PC-3 (cell line): Measurements from ENCODE around the gene RSBN1L. TPM values are rescaled to one million over a fixed set of nuclear protein-coding genes. Genes with fewer than 3 reads are reported as not detected.

Experiments used
- ATAC-seq: fragments of 200-7000 bp; cut with Tn5 transposase; 2 replicates; pipeline ENCODE4 v1.9.1; 2020; ENCODE audit warnings: mild to moderate bottlenecking, moderate library complexity
- BruUV-seq: library from RNA; stranded (reverse); fragments of 400-500 nt; replicated peaks from 2 replicates; lab custom pipeline; 2021; lab: Mats Ljungman, UMichigan
- CTCF ChIA-PET: fragments of 300-600 bp; sonication (Branson Sonifier 250); formaldehyde crosslinking; loops from one replicate; lab custom pipeline; 2022; ENCODE audit warnings: antibody characterized with exemption; lab: Charles Lee
- POLR2A ChIA-PET: fragments of 300-600 bp; sonication (Branson Sonifier 250); formaldehyde crosslinking; loops from one replicate; lab custom pipeline; 2022; ENCODE audit warnings: antibody characterized with exemption; ENCODE audit not compliant: unreplicated experiment; lab: Charles Lee
- DNase-seq: peaks from one replicate; pipeline ENCODE4 v3.0.0-alpha.2; 2015
- H2AFZ ChIP-seq: fragments of 300-600 bp; sonication (generic); 2 replicates; pipeline ENCODE4 v1.6.0; 2016; ENCODE audit warnings: antibody characterized with exemption, low read length
- H3F3A ChIP-seq: fragments of 300-600 bp; sonication (generic); one replicate; pipeline ENCODE4 v1.6.0; 2017; ENCODE audit warnings: antibody characterized with exemption, low read length, control low read depth, mild to moderate bottlenecking; ENCODE audit not compliant: unreplicated experiment
- H3K27ac ChIP-seq: fragments of 300-600 bp; sonication (generic); 2 replicates; pipeline ENCODE4 v1.5.1; 2016; ENCODE audit warnings: mild to moderate bottlenecking, low read length
- H3K27me3 ChIP-seq: fragments of 300-600 bp; sonication (generic); 2 replicates; pipeline ENCODE4 v1.6.1; 2016; ENCODE audit warnings: low read length, mixed read lengths
- H3K36me3 ChIP-seq: fragments of 300-600 bp; sonication (generic); 2 replicates; pipeline ENCODE4 v1.6.1; 2016; ENCODE audit warnings: low read depth, mixed run types, low read length, mixed read lengths
- H3K4me1 ChIP-seq: fragments of 300-600 bp; sonication (generic); 2 replicates; pipeline ENCODE4 v1.5.1; 2016; ENCODE audit warnings: low read length; ENCODE audit not compliant: insufficient read depth
- H3K4me2 ChIP-seq: fragments of 300-600 bp; sonication (generic); 2 replicates; pipeline ENCODE4 v1.6.0; 2016; ENCODE audit warnings: low read length
- H3K4me3 ChIP-seq: fragments of 300-600 bp; sonication (generic); 2 replicates; pipeline ENCODE4 v1.5.1; 2016; ENCODE audit warnings: mild to moderate bottlenecking, low read length, mixed read lengths
- H3K79me2 ChIP-seq: fragments of 300-600 bp; sonication (generic); 2 replicates; pipeline ENCODE4 v1.6.1; 2017; ENCODE audit warnings: low read length, mixed read lengths
- H3K9ac ChIP-seq: fragments of 300-600 bp; sonication (generic); 2 replicates; pipeline ENCODE4 v1.6.0; 2016; ENCODE audit warnings: mild to moderate bottlenecking, low read length
- H3K9me2 ChIP-seq: fragments of 300-600 bp; sonication (generic); replicated peaks from 2 replicates; pipeline ENCODE4 v1.6.1; 2016; ENCODE audit warnings: mixed run types, low read length, mixed read lengths
- H3K9me3 ChIP-seq: fragments of 300-600 bp; sonication (generic); 2 replicates; pipeline ENCODE4 v1.6.1; 2016; ENCODE audit warnings: low read length, mixed read lengths
- H4K20me1 ChIP-seq: fragments of 300-600 bp; sonication (generic); 2 replicates; pipeline ENCODE4 v1.6.1; 2016; ENCODE audit warnings: low read length, mixed read lengths
- EZH2 ChIP-seq: fragments of 300-600 bp; sonication (generic); IDR thresholded peaks from one replicate; pipeline ENCODE4 v1.6.1; 2017; ENCODE audit warnings: antibody characterized with exemption, mild to moderate bottlenecking, low read length; ENCODE audit not compliant: unreplicated experiment
- EZH2phosphoT487 ChIP-seq: fragments of 300-600 bp; sonication (generic); IDR thresholded peaks from 2 replicates; pipeline ENCODE4 v1.6.1; 2018; ENCODE audit warnings: mild to moderate bottlenecking, antibody characterized with exemption, low read length, borderline replicate concordance
- intact Hi-C: fragments of 100-400 bp; cut with micrococcal nuclease; formaldehyde crosslinking; loops from 2 replicates; pipeline ENCODE4 v1.9.0; 2023
- total RNA-seq: library from RNA; depleted of rRNA; stranded (reverse); fragments of >200 nt; gene quantifications from 2 replicates; pipeline ENCODE4 v1.2.3, GENCODE V29; 2014
- TF ChIP-seq, protein P1 (sequence below): fragments of 300-600 bp; sonication (generic); conservative IDR thresholded peaks from 2 replicates; pipeline ENCODE4 v1.5.1; 2017; ENCODE audit warnings: antibody characterized with exemption, low read depth, mild to moderate bottlenecking, low read length

RSBN1L gene
- total RNA-seq, 1 experiment from 2014 or later, result 6.9 TPM

GRCh38 chr7:77827999-77828398 is 131.7 kb downstream of the RSBN1L start:
- intact Hi-C loops, result no loop called here
- CTCF ChIA-PET, result no interaction called here
- no peak overlapping the region for H2AFZ ChIP-seq
- no peaks in the 10 kb centered on the region; the same call in 1 of the 2 replicates for H3K4me1 ChIP-seq
- no peak overlapping the region for H3K9ac ChIP-seq
- no peaks in the 10 kb centered on the region for H3K79me2 ChIP-seq
- TF ChIP-seq EZH2 (no peak), EZH2phosphoT487 (no peak)
- TF ChIP-seq, protein P1, sequence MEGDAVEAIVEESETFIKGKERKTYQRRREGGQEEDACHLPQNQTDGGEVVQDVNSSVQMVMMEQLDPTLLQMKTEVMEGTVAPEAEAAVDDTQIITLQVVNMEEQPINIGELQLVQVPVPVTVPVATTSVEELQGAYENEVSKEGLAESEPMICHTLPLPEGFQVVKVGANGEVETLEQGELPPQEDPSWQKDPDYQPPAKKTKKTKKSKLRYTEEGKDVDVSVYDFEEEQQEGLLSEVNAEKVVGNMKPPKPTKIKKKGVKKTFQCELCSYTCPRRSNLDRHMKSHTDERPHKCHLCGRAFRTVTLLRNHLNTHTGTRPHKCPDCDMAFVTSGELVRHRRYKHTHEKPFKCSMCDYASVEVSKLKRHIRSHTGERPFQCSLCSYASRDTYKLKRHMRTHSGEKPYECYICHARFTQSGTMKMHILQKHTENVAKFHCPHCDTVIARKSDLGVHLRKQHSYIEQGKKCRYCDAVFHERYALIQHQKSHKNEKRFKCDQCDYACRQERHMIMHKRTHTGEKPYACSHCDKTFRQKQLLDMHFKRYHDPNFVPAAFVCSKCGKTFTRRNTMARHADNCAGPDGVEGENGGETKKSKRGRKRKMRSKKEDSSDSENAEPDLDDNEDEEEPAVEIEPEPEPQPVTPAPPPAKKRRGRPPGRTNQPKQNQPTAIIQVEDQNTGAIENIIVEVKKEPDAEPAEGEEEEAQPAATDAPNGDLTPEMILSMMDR, result no peak
- H3K27ac ChIP-seq, result no peak overlapping the region
- no peak overlapping the region for H3K4me2 ChIP-seq
- H3K27me3 ChIP-seq, result no peaks in the 10 kb centered on the region
- no peaks in the 10 kb centered on the region for H3K9me3 ChIP-seq
- no peaks in the 10 kb centered on the region for H3F3A ChIP-seq
- no peaks in the 10 kb centered on the region for H4K20me1 ChIP-seq
- BruUV-seq, result no TSS peak
- H3K4me3 ChIP-seq, result no peak overlapping the region
- ATAC-seq, result peak; percentile 38; the same call in 1 of the 2 replicates
- DNase-seq, result no peak
- no peaks in the 10 kb centered on the region for H3K9me2 ChIP-seq
- H3K36me3 ChIP-seq, result no peaks in the 10 kb centered on the region
- POLR2A ChIA-PET, result no interaction called here

GRCh38 chr7:77830649-77831355 is 134.5 kb downstream of the RSBN1L start:
- Histone ChIP-seq H4K20me1 (no peaks in the 10 kb centered on the region), H3K36me3 (no peaks in the 10 kb centered on the region), H3K9me3 (no peaks in the 10 kb centered on the region), H3K9me2 (no peaks in the 10 kb centered on the region), H3K9ac (no peak overlapping the region), H3K4me2 (no peak overlapping the region), H3K79me2 (no peaks in the 10 kb centered on the region), H3K27ac (no peak overlapping the region), H2AFZ (no peak overlapping the region), H3F3A (no peaks in the 10 kb centered on the region), H3K27me3 (no peaks in the 10 kb centered on the region), H3K4me1 (peaks cover 7% of the 10 kb centered on the region; the same call in 1 of the 2 replicates), H3K4me3 (no peak overlapping the region)
- ATAC-seq (no peak), DNase-seq (no peak)
- intact Hi-C loops, result no loop called here
- ChIA-PET CTCF (no interaction called here), POLR2A (no interaction called here)
- no peak for TF ChIP-seq EZH2phosphoT487
- TF ChIP-seq, protein P1, result no peak
- TF ChIP-seq EZH2, result no peak
- no TSS peak for BruUV-seq

GRCh38 chr7:77831481-77831880 is 135.2 kb downstream of the RSBN1L start:
- intact Hi-C loops, result no loop called here
- Histone ChIP-seq H3K4me3 (no peak overlapping the region), H3K9ac (no peak overlapping the region), H3K4me2 (no peak overlapping the region), H3K27me3 (no peaks in the 10 kb centered on the region), H3K79me2 (no peaks in the 10 kb centered on the region), H2AFZ (no peak overlapping the region), H3F3A (no peaks in the 10 kb centered on the region), H3K27ac (no peak overlapping the region), H3K9me2 (no peaks in the 10 kb centered on the region), H3K36me3 (no peaks in the 10 kb centered on the region), H3K9me3 (no peaks in the 10 kb centered on the region), H4K20me1 (no peaks in the 10 kb centered on the region), H3K4me1 (peaks cover 7% of the 10 kb centered on the region; the same call in 1 of the 2 replicates)
- ChIA-PET POLR2A (no interaction called here), CTCF (no interaction called here)
- DNase-seq, result no peak
- TF ChIP-seq EZH2 (no peak), EZH2phosphoT487 (no peak)
- TF ChIP-seq, protein P1, result no peak
- BruUV-seq, result no TSS peak
- no peak for ATAC-seq
